ENCODE data around the gene SSBP4. TPM values are rescaled to one million over a fixed set of nuclear protein-coding genes. Genes with fewer than 3 reads are reported as not detected.

Gene SSBP4
- total and polyA plus RNA-seq, 2 of the 8 experiments (the other 6 are each of a cell fraction or from before 2014, with no cell fraction given): 26.4 to 33.7 TPM

DNA sequence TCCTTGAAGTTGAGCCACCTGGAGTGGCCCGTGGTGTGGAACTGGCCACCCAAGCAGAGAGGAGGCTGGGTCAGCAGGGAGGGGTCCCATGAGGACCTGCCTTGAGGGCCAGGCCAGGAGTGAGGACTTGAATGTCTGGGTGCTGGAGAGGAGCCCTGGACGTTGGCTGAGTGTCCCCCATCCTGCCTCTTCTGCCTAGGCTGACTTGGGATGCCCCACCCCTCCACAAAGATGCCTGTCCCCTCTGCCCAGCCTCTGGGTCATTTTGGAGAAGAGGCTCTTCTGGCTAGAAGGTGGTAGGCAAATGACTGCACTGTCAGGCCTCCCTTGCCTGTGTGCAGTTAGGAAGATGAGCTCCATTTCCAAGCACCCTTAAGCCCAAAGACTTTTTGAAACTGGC, 1.7 kb downstream of the SSBP4 start:
- H3K27ac ChIP-seq (ENCODE audit: low read depth, low read length): no peak overlapping the region
- CTCF ChIA-PET (ENCODE audit: partially characterized antibody): interaction anchor here (0.8 to 4.1 kb wide), 7 partner anchors 10 to 200 kb away, joined by 3 to 30 read pairs (median 6); no protein-coding TSS in a partner anchor
- H4K20me1 ChIP-seq (replicated peaks in 1 of 2; ENCODE audit: control insufficient read depth in 1 of 2, insufficient read depth in 2 of 2, low read length in 2 of 2): peaks cover 4 to 14% of the 10 kb centered on the region in 2 experiments
- H2BK12ac ChIP-seq (ENCODE audit: low read depth, low read length): 0 out of 2 replicates have a peak overlapping the region, but pooled peaks have one; percentile 50
- peaks cover 5 to 26% (median 21%) of the 10 kb centered on the region in 4 experiments for H3K27me3 ChIP-seq (replicated peaks in 1 of 4; ENCODE audit: control insufficient read depth in 3 of 4, extremely low read depth in 1 of 4, insufficient read depth in 3 of 4, low read length in 3 of 4)
- POLR2A ChIA-PET (ENCODE audit: partially characterized antibody): interaction anchor here (1.1 to 6.8 kb wide), 4 partner anchors 12 to 498 kb away, joined by 3 to 72 read pairs (median 42); partner anchors contain the start of genes COPE, DDX49 and JUND
- H2BK20ac ChIP-seq (ENCODE audit: low read length): no peak overlapping the region
- no peak overlapping the region for H2AFZ ChIP-seq (ENCODE audit: low read length)
- H3K4ac ChIP-seq (replicated peaks; ENCODE audit: insufficient read length, low read depth, low read length): peak overlapping the region; percentile 53
- peaks cover 0 to 36% (median 28%) of the 10 kb centered on the region in 4 experiments; a peak in 6 of 7 replicates for H3K4me1 ChIP-seq (replicated peaks in 1 of 4; ENCODE audit: control insufficient read depth in 3 of 4, insufficient read depth in 4 of 4, low read length in 3 of 4)
- H3K4me2 ChIP-seq (ENCODE audit: insufficient read depth in 1 of 2, low read depth in 2 of 2, low read length in 2 of 2): no peak overlapping the region; a peak in 1 of 4 replicates
- no peak overlapping the region for H4K5ac ChIP-seq (ENCODE audit: insufficient read length, low read depth, low read length)
- no peak overlapping the region for H3K18ac ChIP-seq (ENCODE audit: extremely low read depth, low read length)
- TF ChIP-seq NANOG (IDR thresholded peaks at IDR 0.05; ENCODE audit: insufficient read depth, low read depth, low read length, poor library complexity, severe bottlenecking) (no peak), KDM1A (IDR thresholded peaks at IDR 0.05; ENCODE audit: borderline replicate concordance, low read length) (no peak)
- no peak overlapping the region for H2BK120ac ChIP-seq (replicated peaks; ENCODE audit: low read depth, low read length)
- no peak overlapping the region for H3K23ac ChIP-seq (ENCODE audit: insufficient read length)
- 80% methylated on average over 1 of the region's 2 CpGs; no CpG with 5 or more reads in 1 of the 2 experiments for WGBS, 2 experiments (ENCODE audit: extremely low coverage in 1 of 2, insufficient coverage in 1 of 2, insufficient read length in 1 of 2, insufficient replicate concordance in 2 of 2, low coverage in 1 of 2, low lambda C conversion rate in 2 of 2, missing lambda C conversion rate in 1 of 2)
- no peak overlapping the region for H3K14ac ChIP-seq (ENCODE audit: insufficient read length)
- H2BK5ac ChIP-seq (ENCODE audit: low read depth, low read length): no peak overlapping the region
- no peak overlapping the region for H3K4me3 ChIP-seq (ENCODE audit: extremely low read depth in 1 of 4, insufficient read depth in 2 of 4, low read depth in 3 of 4, low read length in 4 of 4)
- FAIRE-seq (no peak), DNase-seq (ENCODE audit: low read depth in 1 of 2, low spot score in 2 of 2) (no peak)
- no peak overlapping the region for H4K91ac ChIP-seq (replicated peaks; ENCODE audit: insufficient read length, low read length)
- H2AK5ac ChIP-seq (ENCODE audit: low read depth, low read length): 0 out of 2 replicates have a peak overlapping the region, but pooled peaks have one; percentile 13
- peaks cover 0 to 4% of the 10 kb centered on the region in 2 experiments; a peak in 1 of 4 replicates for H3K79me2 ChIP-seq (ENCODE audit: control insufficient read depth in 1 of 2, insufficient read depth in 2 of 2, low read length in 2 of 2)
- no peak overlapping the region for H2BK15ac ChIP-seq (ENCODE audit: low read length)
- H3K9me3 ChIP-seq (ENCODE audit: insufficient read depth in 2 of 2, low read depth in 1 of 2, low read length in 1 of 2): no peaks in the 10 kb centered on the region
- no peaks in the 10 kb centered on the region for H3K36me3 ChIP-seq (ENCODE audit: control insufficient read depth in 2 of 4, insufficient read depth in 4 of 4, low read length in 3 of 4)
- H3K9ac ChIP-seq (replicated peaks in 1 of 4; ENCODE audit: extremely low read depth in 1 of 4, low read depth in 3 of 4, low read length in 3 of 4): no peak overlapping the region
- no peak overlapping the region for H3K56ac ChIP-seq (replicated peaks; ENCODE audit: insufficient read length, low read depth, low read length)
- peak overlapping the region; percentile 51; the same call in 1 of the 2 replicates for H4K8ac ChIP-seq (ENCODE audit: extremely low read depth, insufficient read depth, low read length)
- peaks cover 3% of the 10 kb centered on the region; the same call in 1 of the 2 replicates for H3K79me1 ChIP-seq (ENCODE audit: low read depth, low read length)
- peaks cover 19% of the 10 kb centered on the region; the same call in 1 of the 2 replicates for H3K23me2 ChIP-seq (ENCODE audit: low read depth, low read length)

Data from H1 (cell line).